BE2C (cell line): ENCODE measurements around the gene LY6G5B.

Source experiments
- DNase-seq: peaks from one replicate; pipeline ENCODE4 v3.0.0-alpha.2; 2020
- H3K27me3 ChIP-seq: fragments of 250-450 bp; sonication (Bioruptor Pico); 2 replicates; pipeline ENCODE4 v1.5.1; 2020; ENCODE audit warnings: mild to moderate bottlenecking
- H3K36me3 ChIP-seq: fragments of 250-450 bp; sonication (Bioruptor Pico); 2 replicates; pipeline ENCODE4 v1.5.1; 2020; ENCODE audit warnings: mild to moderate bottlenecking
- H3K4me1 ChIP-seq: fragments of 250-450 bp; sonication (Bioruptor Pico); 2 replicates; pipeline ENCODE4 v1.5.1; 2020
- H3K4me3 ChIP-seq: 2 replicates; pipeline ENCODE4 v1.5.1; 2011; ENCODE audit warnings: low read depth, low read length
- H3K9me3 ChIP-seq: fragments of 250-450 bp; sonication (Bioruptor Pico); 2 replicates; pipeline ENCODE4 v1.5.1; 2020
- CTCF ChIP-seq: IDR thresholded peaks from 2 replicates; pipeline ENCODE4 v1.5.1; 2012; ENCODE audit warnings: mild to moderate bottlenecking, low read depth, low read length

Gene LY6G5B

GRCh38 chr6:31691564-31692108 is 21.9 kb downstream of the LY6G5B start:
- no peaks in the 10 kb centered on the region for H3K9me3 ChIP-seq
- TF ChIP-seq CTCF, result no peak
- H3K36me3 ChIP-seq, result no peaks in the 10 kb centered on the region; the same call in none of the 2 replicates
- H3K27me3 ChIP-seq, result no peaks in the 10 kb centered on the region
- no peak overlapping the region for H3K4me3 ChIP-seq
- H3K4me1 ChIP-seq, result no peaks in the 10 kb centered on the region
- no peak for DNase-seq

- Histone ChIP-seq H3K27me3 (no peaks in the 10 kb centered on the region), H3K9me3 (no peaks in the 10 kb centered on the region), H3K36me3 (no peaks in the 10 kb centered on the region; the same call in none of the 2 replicates), H3K4me3 (no peak overlapping the region), H3K4me1 (no peaks in the 10 kb centered on the region)
- no peak for TF ChIP-seq CTCF
- DNase-seq, result no peak
These were observed 22.6 kb downstream of the LY6G5B start for GRCh38 chr6:31692353-31692752.

GRCh38 chr6:31692886-31693285 is 23.1 kb downstream of the LY6G5B start:
- no peak for TF ChIP-seq CTCF
- Histone ChIP-seq H3K4me1 (no peaks in the 10 kb centered on the region), H3K36me3 (no peaks in the 10 kb centered on the region; the same call in none of the 2 replicates)

GRCh38 chr6:31693535-31693934 is 23.8 kb downstream of the LY6G5B start:
- H3K4me1 ChIP-seq, result no peaks in the 10 kb centered on the region
- no peak for DNase-seq
- no peak for TF ChIP-seq CTCF
- H3K4me3 ChIP-seq, result no peak overlapping the region
- no peaks in the 10 kb centered on the region for H3K27me3 ChIP-seq
- H3K9me3 ChIP-seq, result no peaks in the 10 kb centered on the region
- H3K36me3 ChIP-seq, result no peaks in the 10 kb centered on the region; the same call in none of the 2 replicates

More at GRCh38 chr6:31692886-31693285, 23.1 kb downstream of the LY6G5B start:
- Histone ChIP-seq H3K4me3 (no peak overlapping the region), H3K9me3 (no peaks in the 10 kb centered on the region), H3K27me3 (no peaks in the 10 kb centered on the region)
- no peak for DNase-seq

- H3K4me3 ChIP-seq, result no peak overlapping the region
- no peaks in the 10 kb centered on the region; the same call in none of the 2 replicates for H3K36me3 ChIP-seq
- H3K9me3 ChIP-seq, result no peaks in the 10 kb centered on the region
- DNase-seq, result no peak
- H3K4me1 ChIP-seq, result no peaks in the 10 kb centered on the region
- TF ChIP-seq CTCF, result no peak
- no peaks in the 10 kb centered on the region for H3K27me3 ChIP-seq
These were observed 27.8 kb downstream of the LY6G5B start for GRCh38 chr6:31697555-31697954.

GRCh38 chr6:31700740-31701401 is 31.1 kb downstream of the LY6G5B start:
- Histone ChIP-seq H3K4me3 (no peak overlapping the region), H3K9me3 (no peaks in the 10 kb centered on the region), H3K36me3 (no peaks in the 10 kb centered on the region; the same call in none of the 2 replicates), H3K27me3 (no peaks in the 10 kb centered on the region), H3K4me1 (no peaks in the 10 kb centered on the region)
- no peak for TF ChIP-seq CTCF
- DNase-seq, result no peak
